SK-MEL-5 (cell line): ENCODE results near the gene EVX2. TPM values are rescaled to one million over a fixed set of nuclear protein-coding genes. Genes with fewer than 3 reads are reported as not detected.

ENCODE experiments used
- DNase-seq: peaks from one replicate; pipeline ENCODE4 v3.0.0-alpha.2; 2016; ENCODE audit warnings: low read depth, low spot score
- in situ Hi-C: cut with HindIII; loops from 2 replicates; pipeline ENCODE4 v1.10.0; 2016; ENCODE audit warnings: low sequenced_read_pairs, high pct_unique_total_duplicates, low pct_unique_long_range_greater_than_20kb
- total RNA-seq: library from RNA; depleted of rRNA; stranded (reverse); fragments of >200 nt; shearing (Covaris generic); gene quantifications from 2 replicates; pipeline ENCODE4 v1.2.3, GENCODE V29; 2014

EVX2 gene
- total RNA-seq, 1 experiment from 2014 or later, result not detected

GRCh38 chr2:176111846-176112374, 28.1 kb upstream of the EVX2 start:
- in situ Hi-C loops, result no loop called here
- no peak for DNase-seq

- in situ Hi-C loops, result no loop called here
- peak; percentile 72 for DNase-seq
Observed at GRCh38 chr2:176111309-176111663, 27.5 kb upstream of the EVX2 start.

- no peak for DNase-seq
- in situ Hi-C loops, result no loop called here
Observed at GRCh38 chr2:176110415-176111308, 26.9 kb upstream of the EVX2 start.

- in situ Hi-C loops, result no loop called here
- DNase-seq, result no peak
Observed at GRCh38 chr2:176109946-176110345, 26.2 kb upstream of the EVX2 start.

- DNase-seq, result no peak
- in situ Hi-C loops, result no loop called here
Observed at GRCh38 chr2:176109192-176109901, 25.6 kb upstream of the EVX2 start.

- in situ Hi-C loops, result no loop called here
Observed at GRCh38 chr2:176107731-176108181, 24.0 kb upstream of the EVX2 start.

GRCh38 chr2:176106581-176107539, 23.1 kb upstream of the EVX2 start, which contains the start of gene HOXD11:
Gene HOXD11, plus strand, starts transcription at chr2:176107280. Its CDS starts 76 bp downstream, at chr2:176107356.
- DNase-seq, result no peak
- in situ Hi-C loops, result no loop called here

More at GRCh38 chr2:176107731-176108181, 24.0 kb upstream of the EVX2 start:
- DNase-seq, result no peak

GRCh38 chr2:176105730-176106580, 22.2 kb upstream of the EVX2 start:
- in situ Hi-C loops, result no loop called here
- no peak for DNase-seq

GRCh38 chr2:176105078-176105729, 21.4 kb upstream of the EVX2 start:
- in situ Hi-C loops, result no loop called here
- DNase-seq, result no peak

- in situ Hi-C loops, result no loop called here
- no peak for DNase-seq
Observed at GRCh38 chr2:176104316-176105077, 20.7 kb upstream of the EVX2 start.

GRCh38 chr2:176103742-176104315, 20.1 kb upstream of the EVX2 start:
- in situ Hi-C loops, result no loop called here
- DNase-seq, result no peak

GRCh38 chr2:176103194-176103593, 19.4 kb upstream of the EVX2 start:
- DNase-seq, result no peak
- in situ Hi-C loops, result no loop called here

- DNase-seq, result no peak
- in situ Hi-C loops, result no loop called here
Observed at GRCh38 chr2:176102309-176102866, 18.6 kb upstream of the EVX2 start.

- no peak for DNase-seq
- in situ Hi-C loops, result no loop called here
Observed at GRCh38 chr2:176101842-176102241, 18.1 kb upstream of the EVX2 start.
